ENCODE measurements around the gene SBF2. TPM values are rescaled to one million over a fixed set of nuclear protein-coding genes. Genes with fewer than 3 reads are reported as not detected.

The SBF2 gene
- total RNA-seq, 2 donors from 2014 or later = 53.8 to 60.8 TPM

DNA sequence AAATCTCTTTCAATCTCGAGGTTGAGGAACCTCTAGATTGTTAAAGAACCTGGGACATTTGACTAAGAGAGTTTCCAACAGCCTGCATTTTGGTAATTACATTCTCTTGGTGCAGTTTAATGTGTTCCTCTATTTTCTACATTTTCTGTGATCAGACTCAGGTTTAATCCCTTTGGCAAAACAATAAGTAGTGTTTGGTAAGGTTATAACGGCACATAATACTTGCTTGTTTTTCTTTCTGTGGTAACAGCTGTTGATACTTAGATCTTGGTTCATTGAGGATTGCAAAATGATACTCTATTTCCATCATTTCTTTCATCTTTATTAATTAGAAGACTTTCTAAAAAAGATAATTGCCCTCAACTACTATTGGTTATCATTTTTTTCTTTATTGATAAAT is 271.3 kb downstream of the SBF2 start:
- TF ChIP-seq, protein P1, sequence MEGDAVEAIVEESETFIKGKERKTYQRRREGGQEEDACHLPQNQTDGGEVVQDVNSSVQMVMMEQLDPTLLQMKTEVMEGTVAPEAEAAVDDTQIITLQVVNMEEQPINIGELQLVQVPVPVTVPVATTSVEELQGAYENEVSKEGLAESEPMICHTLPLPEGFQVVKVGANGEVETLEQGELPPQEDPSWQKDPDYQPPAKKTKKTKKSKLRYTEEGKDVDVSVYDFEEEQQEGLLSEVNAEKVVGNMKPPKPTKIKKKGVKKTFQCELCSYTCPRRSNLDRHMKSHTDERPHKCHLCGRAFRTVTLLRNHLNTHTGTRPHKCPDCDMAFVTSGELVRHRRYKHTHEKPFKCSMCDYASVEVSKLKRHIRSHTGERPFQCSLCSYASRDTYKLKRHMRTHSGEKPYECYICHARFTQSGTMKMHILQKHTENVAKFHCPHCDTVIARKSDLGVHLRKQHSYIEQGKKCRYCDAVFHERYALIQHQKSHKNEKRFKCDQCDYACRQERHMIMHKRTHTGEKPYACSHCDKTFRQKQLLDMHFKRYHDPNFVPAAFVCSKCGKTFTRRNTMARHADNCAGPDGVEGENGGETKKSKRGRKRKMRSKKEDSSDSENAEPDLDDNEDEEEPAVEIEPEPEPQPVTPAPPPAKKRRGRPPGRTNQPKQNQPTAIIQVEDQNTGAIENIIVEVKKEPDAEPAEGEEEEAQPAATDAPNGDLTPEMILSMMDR (IDR thresholded peaks at IDR 0.05) = no peak
- Histone ChIP-seq H3K36me3 (peaks cover 4% of the 10 kb centered on the region), H3K27me3 (replicated peaks; ENCODE audit: insufficient read depth) (no peaks in the 10 kb centered on the region), H3K4me3 (no peak overlapping the region), H3K4me1 (ENCODE audit: control insufficient read depth in 1 of 2, low read depth in 2 of 2) (peaks cover 4 to 7% of the 10 kb centered on the region in 2 donors), H3K9me3 (no peaks in the 10 kb centered on the region), H3K27ac (no peak overlapping the region)
- ATAC-seq (ENCODE audit: insufficient number of reproducible peaks, low FRiP score, low read depth) (no peak), DNase-seq (ENCODE audit: low spot score) (no peak)

DNA sequence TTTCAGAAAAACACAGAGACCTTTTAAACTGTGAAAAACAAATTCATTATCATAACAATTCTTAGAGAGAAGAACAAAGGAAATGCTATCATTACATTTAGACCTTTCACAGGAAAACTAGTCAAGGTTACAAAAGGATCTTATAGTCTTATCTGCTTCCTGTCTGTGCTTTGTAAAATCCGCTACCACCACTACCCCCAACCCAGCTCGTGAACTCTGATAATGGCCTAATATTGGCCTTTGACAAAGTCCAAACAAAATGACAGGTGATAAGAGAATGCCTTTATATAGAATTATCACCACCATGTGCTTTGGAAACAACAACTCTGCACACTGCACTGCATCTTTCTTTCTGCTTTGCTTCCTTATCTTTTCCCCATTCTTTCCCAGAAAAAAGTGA is 272.5 kb downstream of the SBF2 start:
- H3K36me3 ChIP-seq = no peaks in the 10 kb centered on the region
- H3K27me3 ChIP-seq (replicated peaks; ENCODE audit: insufficient read depth) = no peaks in the 10 kb centered on the region
- no peak for ATAC-seq (ENCODE audit: insufficient number of reproducible peaks, low FRiP score, low read depth)
- TF ChIP-seq, protein P1 (IDR thresholded peaks at IDR 0.05) = no peak
- peaks cover 4 to 7% of the 10 kb centered on the region in 2 donors for H3K4me1 ChIP-seq (ENCODE audit: control insufficient read depth in 1 of 2, low read depth in 2 of 2)
- DNase-seq (ENCODE audit: low spot score) = no peak
- no peaks in the 10 kb centered on the region for H3K9me3 ChIP-seq
- H3K4me3 ChIP-seq = no peak overlapping the region
- H3K27ac ChIP-seq = no peak overlapping the region

DNA sequence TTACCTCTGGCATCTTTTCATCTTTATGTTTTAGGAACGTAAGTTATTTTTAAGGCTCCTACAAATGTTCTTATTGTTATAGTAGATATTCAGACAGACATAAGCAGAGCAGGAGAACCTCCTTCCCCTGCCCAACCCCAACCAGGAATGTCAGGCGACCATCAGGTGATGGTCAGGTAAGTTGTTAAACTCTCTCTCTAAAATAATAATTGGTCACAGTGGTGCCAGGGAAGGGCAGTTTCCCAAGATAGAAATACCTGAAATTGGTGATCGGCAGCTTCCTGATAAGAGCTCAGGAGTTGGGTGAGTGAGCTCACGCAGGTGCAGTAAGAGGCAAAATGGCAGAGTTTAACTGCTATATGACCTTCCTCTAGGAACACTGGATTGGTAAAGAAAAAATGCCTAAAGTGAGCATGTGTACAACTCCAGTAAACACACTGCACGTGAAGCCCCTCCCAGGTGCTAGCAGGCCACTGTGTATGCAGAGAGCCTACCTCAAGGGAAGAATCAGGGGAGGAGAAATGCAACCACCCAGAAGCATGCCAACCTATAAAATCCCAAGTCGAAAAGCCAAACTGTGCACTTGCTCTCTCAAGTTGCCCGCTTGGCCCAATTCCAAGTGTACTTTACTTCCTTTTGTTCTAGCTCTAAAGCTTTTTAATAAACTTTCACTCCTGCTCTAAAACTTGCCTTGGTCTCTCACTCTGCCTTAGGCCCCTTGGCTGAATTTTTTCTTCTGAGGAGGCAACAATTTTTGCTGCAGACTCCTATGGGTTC is 273.9 kb downstream of the SBF2 start:
- DNase-seq (ENCODE audit: low spot score) (no peak), ATAC-seq (ENCODE audit: insufficient number of reproducible peaks, low FRiP score, low read depth) (no peak)
- no peak overlapping the region for H3K27ac ChIP-seq
- peaks cover 1 to 4% of the 10 kb centered on the region in 2 donors for H3K4me1 ChIP-seq (ENCODE audit: control insufficient read depth in 1 of 2, low read depth in 2 of 2)
- no peak overlapping the region for H3K4me3 ChIP-seq
- TF ChIP-seq, protein P1 (IDR thresholded peaks at IDR 0.05) = no peak
- no peaks in the 10 kb centered on the region for H3K27me3 ChIP-seq (replicated peaks; ENCODE audit: insufficient read depth)
- no peaks in the 10 kb centered on the region for H3K9me3 ChIP-seq
- no peaks in the 10 kb centered on the region for H3K36me3 ChIP-seq

DNA sequence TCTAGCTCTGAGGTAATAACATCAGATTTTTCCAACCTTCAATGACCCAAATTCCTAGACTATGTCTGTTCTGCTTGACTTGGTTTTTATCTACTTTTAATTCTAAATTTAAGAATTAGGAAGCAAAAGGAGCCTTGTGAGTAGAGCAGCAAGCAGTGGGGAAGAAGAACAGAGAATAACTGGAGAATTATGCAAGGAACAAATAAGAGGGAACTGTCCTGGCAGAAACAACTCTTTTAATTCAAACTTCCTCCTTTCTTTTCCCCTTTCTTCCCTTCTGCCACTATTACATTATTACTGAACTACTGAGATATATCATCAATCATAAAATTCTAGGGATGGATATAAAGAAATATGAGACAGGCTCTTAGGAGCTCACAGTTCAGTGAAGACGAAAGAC is 276.1 kb downstream of the SBF2 start:
- H3K9me3 ChIP-seq = no peaks in the 10 kb centered on the region
- TF ChIP-seq, protein P1 (IDR thresholded peaks at IDR 0.05) = no peak
- no peak overlapping the region for H3K27ac ChIP-seq
- no peak overlapping the region for H3K4me3 ChIP-seq
- peaks cover 4% of the 10 kb centered on the region in 2 donors for H3K4me1 ChIP-seq (ENCODE audit: control insufficient read depth in 1 of 2, low read depth in 2 of 2)
- no peaks in the 10 kb centered on the region for H3K27me3 ChIP-seq (replicated peaks; ENCODE audit: insufficient read depth)
- ATAC-seq (ENCODE audit: insufficient number of reproducible peaks, low FRiP score, low read depth) = no peak
- no peaks in the 10 kb centered on the region for H3K36me3 ChIP-seq
- no peak for DNase-seq (ENCODE audit: low spot score)

DNA sequence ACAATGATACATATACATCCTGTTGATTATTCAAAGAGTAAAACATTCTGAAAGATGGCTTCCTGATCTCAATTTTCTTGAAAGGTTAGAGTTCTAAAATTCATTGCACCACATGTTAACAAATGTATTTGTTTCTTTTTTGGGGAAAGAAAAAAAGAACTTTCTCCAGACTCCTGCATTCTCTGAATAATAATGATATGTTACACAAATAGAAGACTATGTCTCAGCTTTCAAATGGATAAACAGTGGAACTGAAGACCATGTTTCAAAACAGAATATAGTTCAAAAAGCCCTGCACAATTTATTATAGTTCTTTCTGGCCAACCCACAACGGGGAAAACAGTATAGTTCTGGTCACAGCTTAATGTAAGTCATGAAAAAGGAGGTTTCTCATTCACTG is 277.0 kb downstream of the SBF2 start:
- no peaks in the 10 kb centered on the region for H3K36me3 ChIP-seq
- DNase-seq (ENCODE audit: low spot score) (no peak), ATAC-seq (ENCODE audit: insufficient number of reproducible peaks, low FRiP score, low read depth) (no peak)
- no peak overlapping the region for H3K27ac ChIP-seq
- no peaks in the 10 kb centered on the region for H3K9me3 ChIP-seq
- peaks cover 4% of the 10 kb centered on the region in 2 donors for H3K4me1 ChIP-seq (ENCODE audit: control insufficient read depth in 1 of 2, low read depth in 2 of 2)
- TF ChIP-seq, protein P1 (IDR thresholded peaks at IDR 0.05) = no peak
- H3K27me3 ChIP-seq (replicated peaks; ENCODE audit: insufficient read depth) = no peaks in the 10 kb centered on the region
- no peak overlapping the region for H3K4me3 ChIP-seq
